NCI-H1694 treated with DMSO at 0.1 percent for 48 hours (cell line): ENCODE data around the gene NTF4.
A peak's percentile ranks its signal among the peaks of the same experiment; 100 is the strongest.
"Not testable (repeated sequence)": the region's sequence is repeated elsewhere in the genome, so short reads cannot be mapped to it uniquely, and the experiment has no call there.

Experiments used
- DNase-seq: peaks from one replicate; lab custom pipeline; 2025; lab: John Stamatoyannopoulos, UW

Gene NTF4

GRCh38 chr19:49056902-49057596 lies 7.6 kb downstream of the NTF4 start:
- not testable (repeated sequence) for DNase-seq

- DNase-seq, result no peak
Measured at GRCh38 chr19:49056101-49056901, 8.3 kb downstream of the NTF4 start.

- not testable (repeated sequence) for DNase-seq
Measured at GRCh38 chr19:49050376-49051033, 14.1 kb downstream of the NTF4 start.

- not testable (repeated sequence) for DNase-seq
Measured at GRCh38 chr19:49049834-49050233, 14.8 kb downstream of the NTF4 start.

- not testable (repeated sequence) for DNase-seq
Measured at GRCh38 chr19:49049011-49049410, 15.6 kb downstream of the NTF4 start, which contains the start of gene CGB8. Gene CGB8, minus strand, starts transcription at chr19:49049111. Its CDS starts 372 bp downstream, at chr19:49048739.

- DNase-seq, result not testable (repeated sequence)
Measured at GRCh38 chr19:49043548-49043947, 21.1 kb downstream of the NTF4 start, which contains the start of gene CGB5. Gene CGB5, plus strand, starts transcription at chr19:49043848. Its CDS starts 362 bp downstream, at chr19:49044210.

- DNase-seq, result not testable (repeated sequence)
Measured at GRCh38 chr19:49042666-49043065, 22.0 kb downstream of the NTF4 start.

- DNase-seq, result no peak
Measured at GRCh38 chr19:49042177-49042576, 22.4 kb downstream of the NTF4 start.

GRCh38 chr19:49039736-49040135 lies 24.9 kb downstream of the NTF4 start:
- DNase-seq, result not testable (repeated sequence)

- not testable (repeated sequence) for DNase-seq
Measured at GRCh38 chr19:49038557-49039276, 25.9 kb downstream of the NTF4 start.

GRCh38 chr19:49038111-49038510 lies 26.5 kb downstream of the NTF4 start:
- not testable (repeated sequence) for DNase-seq

- peak; percentile 89 for DNase-seq
Measured at GRCh38 chr19:49036815-49037214, 27.8 kb downstream of the NTF4 start, which contains the start of gene CGB1. Gene CGB1, minus strand, starts transcription at chr19:49036895. Its CDS starts 184 bp downstream, at chr19:49036711.

- peak; percentile 88 for DNase-seq
Measured at GRCh38 chr19:49031642-49032301, 32.8 kb downstream of the NTF4 start, which contains the start of gene CGB2. Gene CGB2, plus strand, starts transcription at chr19:49031890. Its CDS starts 206 bp downstream, at chr19:49032096.

- DNase-seq, result not testable (repeated sequence)
Measured at GRCh38 chr19:49030323-49030722, 34.3 kb downstream of the NTF4 start.

GRCh38 chr19:49029749-49030148 lies 34.9 kb downstream of the NTF4 start:
- not testable (repeated sequence) for DNase-seq

- DNase-seq, result not testable (repeated sequence)
Measured at GRCh38 chr19:49028686-49029085, 35.9 kb downstream of the NTF4 start.

- not testable (repeated sequence) for DNase-seq
Measured at GRCh38 chr19:49025599-49025998, 39.0 kb downstream of the NTF4 start.

GRCh38 chr19:49025088-49025487 lies 39.5 kb downstream of the NTF4 start:
- not testable (repeated sequence) for DNase-seq

GRCh38 chr19:49024233-49024632 lies 40.4 kb downstream of the NTF4 start, which contains the start of gene CGB3:
Gene CGB3, minus strand, starts transcription at chr19:49024333. Its CDS starts 362 bp downstream, at chr19:49023971.
- not testable (repeated sequence) for DNase-seq

GRCh38 chr19:49022116-49022515 lies 42.5 kb downstream of the NTF4 start:
- no peak for DNase-seq
